HCT116 (cell line): ENCODE results near the gene APPL2. TPM values are rescaled to one million over a fixed set of nuclear protein-coding genes. Genes with fewer than 3 reads are reported as not detected.

Source experiments
- ATAC-seq: fragments of 200-7000 bp; cut with Tn5 transposase; 2 replicates; pipeline ENCODE4 v1.9.1; 2020; ENCODE audit warnings: mild to moderate bottlenecking, moderate library complexity
- BruUV-seq: library from RNA; stranded (reverse); fragments of 400-500 nt; replicated peaks from 2 replicates; lab custom pipeline; 2021; lab: Mats Ljungman, UMichigan
- CTCF ChIA-PET: fragments of 300-600 bp; sonication (Branson Sonifier 250); formaldehyde crosslinking; loops from one replicate; lab custom pipeline; 2021; ENCODE audit warnings: antibody characterized with exemption; lab: Charles Lee
- POLR2A ChIA-PET: fragments of 300-600, 350-600 bp; sonication (Branson Sonifier 250); formaldehyde crosslinking; loops from one replicate; lab custom pipeline; 2021; ENCODE audit warnings: antibody characterized with exemption; lab: Charles Lee
- RAD21 ChIA-PET, 2 experiments: fragments of 300-600 bp; sonication (Branson Sonifier 250); formaldehyde crosslinking; loops; one replicate each; lab custom pipeline; 2023; ENCODE audit warnings: low total read pairs in 2 of 2; ENCODE audit not compliant: uncharacterized antibody in 2 of 2, unreplicated experiment in 2 of 2, low non-redundant PET in 1 of 2; lab: Charles Lee
- DNase-seq: peaks from one replicate; pipeline ENCODE4 v3.0.0-alpha.2; 2010; ENCODE audit warnings: low read depth, low spot score
- H2AFZ ChIP-seq: fragments of 200-600 bp; shearing (Covaris generic), sonication (generic); 2 replicates; pipeline ENCODE4 v1.6.1; 2017; ENCODE audit warnings: low read depth, mixed run types, mixed read lengths, antibody characterized with exemption, low read length; ENCODE audit not compliant: poor library complexity, severe bottlenecking
- H3K27ac ChIP-seq: 2 replicates; pipeline ENCODE4 v1.5.1; 2012; ENCODE audit warnings: low read depth, low read length
- H3K27me3 ChIP-seq: fragments of 200-600 bp; sonication (generic); 2 replicates; pipeline ENCODE4 v1.6.1; 2016; ENCODE audit warnings: mixed run types, low read length, mixed read lengths; ENCODE audit not compliant: insufficient read depth
- H3K36me3 ChIP-seq, 2 experiments: fragments of 200-500 bp in 1 of 2; fragments of 200-600 bp in 1 of 2; sonication (Bioruptor generic) in 1 of 2; sonication (generic) in 1 of 2; 2 replicates each; pipeline versions ENCODE4 v1.5.1 to v1.6.1; 2014 to 2016; ENCODE audit warnings: low read length in 2 of 2, inconsistent platforms in 1 of 2, mixed read lengths in 1 of 2, mixed run types in 1 of 2; ENCODE audit not compliant: insufficient read depth in 2 of 2, control insufficient read depth in 1 of 2
- H3K4me1 ChIP-seq, 2 experiments: fragments of 200-600 bp in 1 of 2; sonication (generic) in 1 of 2; 2 replicates each; pipeline versions ENCODE4 v1.5.1 to v1.6.1; 2012 to 2017; ENCODE audit warnings: low read length in 2 of 2, inconsistent platforms in 1 of 2, mild to moderate bottlenecking in 1 of 2, mixed read lengths in 1 of 2, mixed run types in 1 of 2, moderate library complexity in 1 of 2; ENCODE audit not compliant: insufficient read depth in 2 of 2, control insufficient read depth in 1 of 2
- H3K4me2 ChIP-seq: fragments of 200-600 bp; sonication (generic); 2 replicates; pipeline ENCODE4 v1.6.1; 2017; ENCODE audit warnings: mixed run types, low read length, mixed read lengths
- H3K4me3 ChIP-seq, 2 experiments: fragments of 200-600 bp in 1 of 2; sonication (generic) in 1 of 2; replicated peaks in 1 of 2; 2 replicates each; pipeline ENCODE4 v1.5.1; 2011 to 2016; ENCODE audit warnings: low read length in 2 of 2, control low read depth in 1 of 2, low read depth in 1 of 2, mild to moderate bottlenecking in 1 of 2, mixed read lengths in 1 of 2, mixed run types in 1 of 2
- H3K79me2 ChIP-seq: fragments of 200-600 bp; sonication (generic); 2 replicates; pipeline ENCODE4 v1.6.1; 2017; ENCODE audit warnings: mild to moderate bottlenecking, mixed run types, low read length, moderate library complexity, mixed read lengths; ENCODE audit not compliant: insufficient read depth
- H3K9ac ChIP-seq: fragments of 200-600 bp; sonication (generic); 2 replicates; pipeline ENCODE4 v1.6.1; 2016; ENCODE audit warnings: low read length, mixed read lengths
- H3K9me2 ChIP-seq: fragments of 200-600 bp; sonication (generic), shearing (Covaris generic); 2 replicates; pipeline ENCODE4 v1.6.1; 2017; ENCODE audit warnings: mixed run types, mild to moderate bottlenecking, moderate library complexity; ENCODE audit not compliant: insufficient read depth
- H3K9me3 ChIP-seq, 2 experiments: fragments of 200-500 bp in 1 of 2; fragments of 200-600 bp in 1 of 2; sonication (Bioruptor generic) in 1 of 2; sonication (generic) in 1 of 2; 2 replicates each; pipeline ENCODE4 v1.6.1; 2014 to 2017; ENCODE audit warnings: low read length in 2 of 2, mixed read lengths in 2 of 2, inconsistent platforms in 1 of 2, low read depth in 1 of 2, mild to moderate bottlenecking in 1 of 2, mixed run types in 1 of 2, moderate library complexity in 1 of 2; ENCODE audit not compliant: control insufficient read depth in 1 of 2, insufficient read depth in 1 of 2
- H4K20me1 ChIP-seq: fragments of 200-600 bp; sonication (generic), shearing (Covaris generic); 2 replicates; pipeline ENCODE4 v1.6.1; 2017; ENCODE audit warnings: mixed run types, mild to moderate bottlenecking, moderate library complexity; ENCODE audit not compliant: insufficient read depth
- CBX3 ChIP-seq: IDR thresholded peaks from 2 replicates; pipeline ENCODE4 v1.6.1; 2012; ENCODE audit warnings: low read depth
- CEBPB ChIP-seq: IDR thresholded peaks from 2 replicates; pipeline ENCODE4 v1.6.1; 2012; ENCODE audit warnings: low read depth
- ELF1 ChIP-seq: IDR thresholded peaks from 2 replicates; pipeline ENCODE4 v1.6.1; 2012; ENCODE audit warnings: low read depth, borderline replicate concordance
- POLR2AphosphoS5 ChIP-seq: IDR thresholded peaks from 2 replicates; pipeline ENCODE4 v1.6.1; 2011; ENCODE audit warnings: mild to moderate bottlenecking, low read depth, low read length, moderate library complexity
- SP1 ChIP-seq: IDR thresholded peaks from 2 replicates; pipeline ENCODE4 v1.6.1; 2012; ENCODE audit warnings: low read depth
- TCF7L2 ChIP-seq: IDR thresholded peaks from 2 replicates; pipeline ENCODE4 v1.7.0; 2011; ENCODE audit warnings: borderline replicate concordance, inconsistent platforms; ENCODE audit not compliant: insufficient read depth, insufficient read length; ENCODE audit errors: extremely low read depth
- YY1 ChIP-seq: IDR thresholded peaks from 2 replicates; pipeline ENCODE4 v1.6.1; 2011; ENCODE audit warnings: low read length, low read depth, moderate library complexity, mild to moderate bottlenecking; ENCODE audit not compliant: insufficient replicate concordance; ENCODE audit errors: extremely low read depth
- intact Hi-C: fragments of 100-400 bp; cut with micrococcal nuclease; formaldehyde crosslinking; loops from 2 replicates; pipeline ENCODE4 v1.10.0; 2022
- total RNA-seq: library from RNA; stranded (reverse); gene quantifications from one replicate; pipeline ENCODE4 v1.2.1, GENCODE V29; 2021; ENCODE audit not compliant: unreplicated experiment
- TF ChIP-seq, protein P1 (sequence below): IDR thresholded peaks from 2 replicates; pipeline ENCODE4 v1.6.1; 2011; ENCODE audit warnings: mild to moderate bottlenecking, low read length, moderate library complexity; ENCODE audit not compliant: insufficient replicate concordance; ENCODE audit errors: extremely low read depth
- TF ChIP-seq, protein P2 (sequence below): IDR thresholded peaks from 2 replicates; pipeline ENCODE4 v1.6.1; 2012
- TF ChIP-seq, protein P3 (sequence below): IDR thresholded peaks from 2 replicates; pipeline ENCODE4 v1.6.1; 2012; ENCODE audit warnings: low read depth

The APPL2 gene
- total RNA-seq, 1 experiment from 2014 or later: 22.6 TPM

DNA sequence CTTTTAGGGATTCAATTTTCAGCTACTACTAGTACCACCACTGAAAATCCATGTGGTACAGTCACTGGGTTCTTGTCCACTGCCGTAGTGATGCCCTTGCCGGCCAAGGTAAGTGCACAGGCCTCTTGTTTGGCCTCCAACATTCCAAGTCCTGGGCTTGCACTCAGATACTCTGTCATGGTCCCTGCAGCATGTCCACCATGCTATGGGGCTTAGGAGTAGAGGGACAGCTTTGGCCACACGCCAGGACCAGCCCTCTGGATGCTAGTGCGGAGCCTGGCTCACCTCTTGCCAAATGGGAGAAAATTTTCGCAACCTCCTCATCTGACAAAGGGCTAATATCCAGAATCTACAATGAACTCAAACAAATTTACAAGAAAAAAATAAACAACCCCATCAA lies 38.6 kb upstream of the APPL2 start:
- TF ChIP-seq CBX3 (no peak), TCF7L2 (no peak)
- TF ChIP-seq, protein P1, sequence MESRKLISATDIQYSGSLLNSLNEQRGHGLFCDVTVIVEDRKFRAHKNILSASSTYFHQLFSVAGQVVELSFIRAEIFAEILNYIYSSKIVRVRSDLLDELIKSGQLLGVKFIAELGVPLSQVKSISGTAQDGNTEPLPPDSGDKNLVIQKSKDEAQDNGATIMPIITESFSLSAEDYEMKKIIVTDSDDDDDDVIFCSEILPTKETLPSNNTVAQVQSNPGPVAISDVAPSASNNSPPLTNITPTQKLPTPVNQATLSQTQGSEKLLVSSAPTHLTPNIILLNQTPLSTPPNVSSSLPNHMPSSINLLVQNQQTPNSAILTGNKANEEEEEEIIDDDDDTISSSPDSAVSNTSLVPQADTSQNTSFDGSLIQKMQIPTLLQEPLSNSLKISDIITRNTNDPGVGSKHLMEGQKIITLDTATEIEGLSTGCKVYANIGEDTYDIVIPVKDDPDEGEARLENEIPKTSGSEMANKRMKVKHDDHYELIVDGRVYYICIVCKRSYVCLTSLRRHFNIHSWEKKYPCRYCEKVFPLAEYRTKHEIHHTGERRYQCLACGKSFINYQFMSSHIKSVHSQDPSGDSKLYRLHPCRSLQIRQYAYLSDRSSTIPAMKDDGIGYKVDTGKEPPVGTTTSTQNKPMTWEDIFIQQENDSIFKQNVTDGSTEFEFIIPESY: no peak
- TF ChIP-seq, protein P2, sequence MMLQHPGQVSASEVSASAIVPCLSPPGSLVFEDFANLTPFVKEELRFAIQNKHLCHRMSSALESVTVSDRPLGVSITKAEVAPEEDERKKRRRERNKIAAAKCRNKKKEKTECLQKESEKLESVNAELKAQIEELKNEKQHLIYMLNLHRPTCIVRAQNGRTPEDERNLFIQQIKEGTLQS: no peak
- Histone ChIP-seq H4K20me1 (no peaks in the 10 kb centered on the region), H3K9me2 (no peaks in the 10 kb centered on the region), H3K9me3 (no peaks in the 10 kb centered on the region), H3K27me3 (no peaks in the 10 kb centered on the region), H2AFZ (no peak overlapping the region), H3K27ac (no peak overlapping the region), H3K9ac (no peak overlapping the region), H3K4me2 (no peak overlapping the region), H3K79me2 (no peaks in the 10 kb centered on the region), H3K36me3 (no peaks in the 10 kb centered on the region), H3K4me1 (no peaks in the 10 kb centered on the region), H3K4me3 (no peak overlapping the region)
- POLR2A ChIA-PET: no interaction called here
- DNase-seq (no peak), ATAC-seq (no peak)
- CTCF ChIA-PET: no interaction called here
- RAD21 ChIA-PET: no interaction called here
- no TSS peak for BruUV-seq
- intact Hi-C loops: no loop called here

DNA sequence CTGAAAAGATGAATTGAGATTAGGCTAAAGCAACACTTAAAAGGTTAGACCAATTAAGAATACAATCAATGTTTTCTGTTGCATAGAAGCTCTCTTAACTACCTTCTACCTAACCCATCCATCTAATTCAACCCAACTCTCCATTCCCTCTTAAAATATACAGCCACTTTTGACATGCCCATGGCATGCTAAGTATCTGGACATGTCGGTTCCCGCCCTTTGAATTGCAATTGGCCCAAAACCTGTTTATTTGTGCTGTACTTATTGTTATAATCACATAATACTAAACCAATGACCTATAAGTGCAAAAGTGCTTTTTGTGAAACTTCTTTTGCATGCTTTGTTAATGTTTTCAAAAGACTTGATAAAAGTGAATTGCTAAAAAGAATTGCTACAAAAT lies 37.6 kb upstream of the APPL2 start:
- no peaks in the 10 kb centered on the region for H3K9me2 ChIP-seq
- POLR2A ChIA-PET: no interaction called here
- TF ChIP-seq SP1 (no peak), POLR2AphosphoS5 (no peak), ELF1 (no peak), TCF7L2 (no peak), CEBPB (no peak), YY1 (no peak)
- TF ChIP-seq, protein P1: no peak
- TF ChIP-seq, protein P3, sequence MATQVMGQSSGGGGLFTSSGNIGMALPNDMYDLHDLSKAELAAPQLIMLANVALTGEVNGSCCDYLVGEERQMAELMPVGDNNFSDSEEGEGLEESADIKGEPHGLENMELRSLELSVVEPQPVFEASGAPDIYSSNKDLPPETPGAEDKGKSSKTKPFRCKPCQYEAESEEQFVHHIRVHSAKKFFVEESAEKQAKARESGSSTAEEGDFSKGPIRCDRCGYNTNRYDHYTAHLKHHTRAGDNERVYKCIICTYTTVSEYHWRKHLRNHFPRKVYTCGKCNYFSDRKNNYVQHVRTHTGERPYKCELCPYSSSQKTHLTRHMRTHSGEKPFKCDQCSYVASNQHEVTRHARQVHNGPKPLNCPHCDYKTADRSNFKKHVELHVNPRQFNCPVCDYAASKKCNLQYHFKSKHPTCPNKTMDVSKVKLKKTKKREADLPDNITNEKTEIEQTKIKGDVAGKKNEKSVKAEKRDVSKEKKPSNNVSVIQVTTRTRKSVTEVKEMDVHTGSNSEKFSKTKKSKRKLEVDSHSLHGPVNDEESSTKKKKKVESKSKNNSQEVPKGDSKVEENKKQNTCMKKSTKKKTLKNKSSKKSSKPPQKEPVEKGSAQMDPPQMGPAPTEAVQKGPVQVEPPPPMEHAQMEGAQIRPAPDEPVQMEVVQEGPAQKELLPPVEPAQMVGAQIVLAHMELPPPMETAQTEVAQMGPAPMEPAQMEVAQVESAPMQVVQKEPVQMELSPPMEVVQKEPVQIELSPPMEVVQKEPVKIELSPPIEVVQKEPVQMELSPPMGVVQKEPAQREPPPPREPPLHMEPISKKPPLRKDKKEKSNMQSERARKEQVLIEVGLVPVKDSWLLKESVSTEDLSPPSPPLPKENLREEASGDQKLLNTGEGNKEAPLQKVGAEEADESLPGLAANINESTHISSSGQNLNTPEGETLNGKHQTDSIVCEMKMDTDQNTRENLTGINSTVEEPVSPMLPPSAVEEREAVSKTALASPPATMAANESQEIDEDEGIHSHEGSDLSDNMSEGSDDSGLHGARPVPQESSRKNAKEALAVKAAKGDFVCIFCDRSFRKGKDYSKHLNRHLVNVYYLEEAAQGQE: no peak

More for the DNA sequence above, 37.6 kb upstream of the APPL2 start:
- no peaks in the 10 kb centered on the region for H3K27me3 ChIP-seq
- no peaks in the 10 kb centered on the region for H3K79me2 ChIP-seq
- H2AFZ ChIP-seq: no peak overlapping the region
- ChIA-PET CTCF (no interaction called here), RAD21 (no interaction called here)
- BruUV-seq: no TSS peak
- no peaks in the 10 kb centered on the region for H3K4me1 ChIP-seq
- no peak for ATAC-seq
- H3K4me3 ChIP-seq: no peak overlapping the region
- H3K9me3 ChIP-seq: no peaks in the 10 kb centered on the region
- intact Hi-C loops: no loop called here
- DNase-seq: no peak
- H3K27ac ChIP-seq: no peak overlapping the region
- H3K9ac ChIP-seq: no peak overlapping the region
- H4K20me1 ChIP-seq: no peaks in the 10 kb centered on the region
- no peaks in the 10 kb centered on the region for H3K36me3 ChIP-seq
- H3K4me2 ChIP-seq: no peak overlapping the region
